ENCODE data around the gene KAT6B.
A peak's percentile ranks its signal among the peaks of the same experiment; 100 is the strongest.

Gene KAT6B

DNA sequence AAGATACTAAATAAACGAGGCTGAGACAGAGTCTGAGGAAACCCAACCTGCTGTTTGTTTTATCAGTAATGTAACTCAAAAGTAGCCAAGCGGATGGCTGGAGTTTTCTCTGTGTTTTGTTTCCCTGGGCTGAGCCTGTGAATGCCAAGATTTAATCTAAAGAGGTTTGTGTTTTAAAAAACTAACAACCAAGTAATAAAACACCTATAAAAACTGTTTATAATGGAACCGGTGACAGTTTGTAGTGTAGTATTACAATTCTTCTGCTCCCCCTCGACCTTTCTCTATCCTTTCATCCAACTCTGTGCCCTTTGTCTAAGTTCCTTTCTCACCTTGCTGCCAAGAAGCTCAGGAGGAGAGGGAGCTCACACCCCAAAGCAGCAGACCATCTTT lies 2.6 kb upstream of the KAT6B start (continued):
- no peak for TF ChIP-seq ZIC2 (tag by site-specific recombination; IDR thresholded peaks at IDR 0.05)
- TF ChIP-seq, protein P1, sequence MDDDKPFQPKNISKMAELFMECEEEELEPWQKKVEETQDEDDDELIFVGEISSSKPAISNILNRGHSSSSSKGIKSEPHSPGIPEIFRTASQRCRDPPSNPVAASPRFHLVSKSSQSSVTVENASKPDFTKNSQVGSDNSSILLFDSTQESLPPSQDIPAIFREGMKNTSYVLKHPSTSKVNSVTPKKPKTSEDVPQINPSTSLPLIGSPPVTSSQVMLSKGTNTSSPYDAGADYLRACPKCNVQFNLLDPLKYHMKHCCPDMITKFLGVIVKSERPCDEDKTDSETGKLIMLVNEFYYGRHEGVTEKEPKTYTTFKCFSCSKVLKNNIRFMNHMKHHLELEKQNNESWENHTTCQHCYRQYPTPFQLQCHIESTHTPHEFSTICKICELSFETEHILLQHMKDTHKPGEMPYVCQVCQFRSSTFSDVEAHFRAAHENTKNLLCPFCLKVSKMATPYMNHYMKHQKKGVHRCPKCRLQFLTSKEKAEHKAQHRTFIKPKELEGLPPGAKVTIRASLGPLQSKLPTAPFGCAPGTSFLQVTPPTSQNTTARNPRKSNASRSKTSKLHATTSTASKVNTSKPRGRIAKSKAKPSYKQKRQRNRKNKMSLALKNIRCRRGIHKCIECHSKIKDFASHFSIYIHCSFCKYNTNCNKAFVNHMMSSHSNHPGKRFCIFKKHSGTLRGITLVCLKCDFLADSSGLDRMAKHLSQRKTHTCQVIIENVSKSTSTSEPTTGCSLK (tag by site-specific recombination; IDR thresholded peaks at IDR 0.05), result no peak
- TF ChIP-seq, protein P2, sequence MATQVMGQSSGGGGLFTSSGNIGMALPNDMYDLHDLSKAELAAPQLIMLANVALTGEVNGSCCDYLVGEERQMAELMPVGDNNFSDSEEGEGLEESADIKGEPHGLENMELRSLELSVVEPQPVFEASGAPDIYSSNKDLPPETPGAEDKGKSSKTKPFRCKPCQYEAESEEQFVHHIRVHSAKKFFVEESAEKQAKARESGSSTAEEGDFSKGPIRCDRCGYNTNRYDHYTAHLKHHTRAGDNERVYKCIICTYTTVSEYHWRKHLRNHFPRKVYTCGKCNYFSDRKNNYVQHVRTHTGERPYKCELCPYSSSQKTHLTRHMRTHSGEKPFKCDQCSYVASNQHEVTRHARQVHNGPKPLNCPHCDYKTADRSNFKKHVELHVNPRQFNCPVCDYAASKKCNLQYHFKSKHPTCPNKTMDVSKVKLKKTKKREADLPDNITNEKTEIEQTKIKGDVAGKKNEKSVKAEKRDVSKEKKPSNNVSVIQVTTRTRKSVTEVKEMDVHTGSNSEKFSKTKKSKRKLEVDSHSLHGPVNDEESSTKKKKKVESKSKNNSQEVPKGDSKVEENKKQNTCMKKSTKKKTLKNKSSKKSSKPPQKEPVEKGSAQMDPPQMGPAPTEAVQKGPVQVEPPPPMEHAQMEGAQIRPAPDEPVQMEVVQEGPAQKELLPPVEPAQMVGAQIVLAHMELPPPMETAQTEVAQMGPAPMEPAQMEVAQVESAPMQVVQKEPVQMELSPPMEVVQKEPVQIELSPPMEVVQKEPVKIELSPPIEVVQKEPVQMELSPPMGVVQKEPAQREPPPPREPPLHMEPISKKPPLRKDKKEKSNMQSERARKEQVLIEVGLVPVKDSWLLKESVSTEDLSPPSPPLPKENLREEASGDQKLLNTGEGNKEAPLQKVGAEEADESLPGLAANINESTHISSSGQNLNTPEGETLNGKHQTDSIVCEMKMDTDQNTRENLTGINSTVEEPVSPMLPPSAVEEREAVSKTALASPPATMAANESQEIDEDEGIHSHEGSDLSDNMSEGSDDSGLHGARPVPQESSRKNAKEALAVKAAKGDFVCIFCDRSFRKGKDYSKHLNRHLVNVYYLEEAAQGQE (tag by site-specific recombination; IDR thresholded peaks at IDR 0.05), result no peak
- TF ChIP-seq SALL2 (tag by site-specific recombination; IDR thresholded peaks at IDR 0.05; ENCODE audit: borderline replicate concordance), result no peak
- TF ChIP-seq ZNF133 (tag by site-specific recombination; IDR thresholded peaks at IDR 0.05), result no peak
- TF ChIP-seq MZF1 (tag by site-specific recombination; IDR thresholded peaks at IDR 0.05; ENCODE audit: borderline replicate concordance), result peak; percentile 85
- TF ChIP-seq FEZF1 (tag by site-specific recombination; IDR thresholded peaks at IDR 0.05), result peak; percentile 93
- peak; percentile 79; the same call in 1 of the 2 replicates for TF ChIP-seq BCL11A (tag by site-specific recombination; IDR thresholded peaks at IDR 0.05; ENCODE audit: low read depth)
- no peak for TF ChIP-seq ZNF830 (tag by site-specific recombination; IDR thresholded peaks at IDR 0.05; ENCODE audit: low read depth)
- TF ChIP-seq KLF10 (tag by site-specific recombination; IDR thresholded peaks at IDR 0.05), result peak; percentile 52; the same call in 1 of the 2 replicates
- TF ChIP-seq, protein P3, sequence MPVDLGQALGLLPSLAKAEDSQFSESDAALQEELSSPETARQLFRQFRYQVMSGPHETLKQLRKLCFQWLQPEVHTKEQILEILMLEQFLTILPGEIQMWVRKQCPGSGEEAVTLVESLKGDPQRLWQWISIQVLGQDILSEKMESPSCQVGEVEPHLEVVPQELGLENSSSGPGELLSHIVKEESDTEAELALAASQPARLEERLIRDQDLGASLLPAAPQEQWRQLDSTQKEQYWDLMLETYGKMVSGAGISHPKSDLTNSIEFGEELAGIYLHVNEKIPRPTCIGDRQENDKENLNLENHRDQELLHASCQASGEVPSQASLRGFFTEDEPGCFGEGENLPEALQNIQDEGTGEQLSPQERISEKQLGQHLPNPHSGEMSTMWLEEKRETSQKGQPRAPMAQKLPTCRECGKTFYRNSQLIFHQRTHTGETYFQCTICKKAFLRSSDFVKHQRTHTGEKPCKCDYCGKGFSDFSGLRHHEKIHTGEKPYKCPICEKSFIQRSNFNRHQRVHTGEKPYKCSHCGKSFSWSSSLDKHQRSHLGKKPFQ (tag by site-specific recombination; IDR thresholded peaks at IDR 0.05), result peak; percentile 87; the same call in 1 of the 2 replicates
- no peak for TF ChIP-seq ZNF10 (tag by site-specific recombination; IDR thresholded peaks at IDR 0.05)
- TF ChIP-seq, protein P4, sequence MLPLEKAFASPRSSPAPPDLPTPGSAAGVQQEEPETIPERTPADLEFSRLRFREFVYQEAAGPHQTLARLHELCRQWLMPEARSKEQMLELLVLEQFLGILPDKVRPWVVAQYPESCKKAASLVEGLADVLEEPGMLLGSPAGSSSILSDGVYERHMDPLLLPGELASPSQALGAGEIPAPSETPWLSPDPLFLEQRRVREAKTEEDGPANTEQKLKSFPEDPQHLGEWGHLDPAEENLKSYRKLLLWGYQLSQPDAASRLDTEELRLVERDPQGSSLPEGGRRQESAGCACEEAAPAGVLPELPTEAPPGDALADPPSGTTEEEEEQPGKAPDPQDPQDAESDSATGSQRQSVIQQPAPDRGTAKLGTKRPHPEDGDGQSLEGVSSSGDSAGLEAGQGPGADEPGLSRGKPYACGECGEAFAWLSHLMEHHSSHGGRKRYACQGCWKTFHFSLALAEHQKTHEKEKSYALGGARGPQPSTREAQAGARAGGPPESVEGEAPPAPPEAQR (tag by site-specific recombination; IDR thresholded peaks at IDR 0.05), result no peak
- TF ChIP-seq, protein P5, sequence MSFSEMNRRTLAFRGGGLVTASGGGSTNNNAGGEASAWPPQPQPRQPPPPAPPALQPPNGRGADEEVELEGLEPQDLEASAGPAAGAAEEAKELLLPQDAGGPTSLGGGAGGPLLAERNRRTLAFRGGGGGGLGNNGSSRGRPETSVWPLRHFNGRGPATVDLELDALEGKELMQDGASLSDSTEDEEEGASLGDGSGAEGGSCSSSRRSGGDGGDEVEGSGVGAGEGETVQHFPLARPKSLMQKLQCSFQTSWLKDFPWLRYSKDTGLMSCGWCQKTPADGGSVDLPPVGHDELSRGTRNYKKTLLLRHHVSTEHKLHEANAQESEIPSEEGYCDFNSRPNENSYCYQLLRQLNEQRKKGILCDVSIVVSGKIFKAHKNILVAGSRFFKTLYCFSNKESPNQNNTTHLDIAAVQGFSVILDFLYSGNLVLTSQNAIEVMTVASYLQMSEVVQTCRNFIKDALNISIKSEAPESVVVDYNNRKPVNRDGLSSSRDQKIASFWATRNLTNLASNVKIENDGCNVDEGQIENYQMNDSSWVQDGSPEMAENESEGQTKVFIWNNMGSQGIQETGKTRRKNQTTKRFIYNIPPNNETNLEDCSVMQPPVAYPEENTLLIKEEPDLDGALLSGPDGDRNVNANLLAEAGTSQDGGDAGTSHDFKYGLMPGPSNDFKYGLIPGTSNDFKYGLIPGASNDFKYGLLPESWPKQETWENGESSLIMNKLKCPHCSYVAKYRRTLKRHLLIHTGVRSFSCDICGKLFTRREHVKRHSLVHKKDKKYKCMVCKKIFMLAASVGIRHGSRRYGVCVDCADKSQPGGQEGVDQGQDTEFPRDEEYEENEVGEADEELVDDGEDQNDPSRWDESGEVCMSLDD (tag by site-specific recombination; IDR thresholded peaks at IDR 0.05), result no peak
- TF ChIP-seq ZNF292 (tag by site-specific recombination; IDR thresholded peaks at IDR 0.05; ENCODE audit: borderline replicate concordance, low read depth), result no peak
- TF ChIP-seq ZNF707 (tag by site-specific recombination; IDR thresholded peaks at IDR 0.05), result no peak
- TF ChIP-seq, protein P6, sequence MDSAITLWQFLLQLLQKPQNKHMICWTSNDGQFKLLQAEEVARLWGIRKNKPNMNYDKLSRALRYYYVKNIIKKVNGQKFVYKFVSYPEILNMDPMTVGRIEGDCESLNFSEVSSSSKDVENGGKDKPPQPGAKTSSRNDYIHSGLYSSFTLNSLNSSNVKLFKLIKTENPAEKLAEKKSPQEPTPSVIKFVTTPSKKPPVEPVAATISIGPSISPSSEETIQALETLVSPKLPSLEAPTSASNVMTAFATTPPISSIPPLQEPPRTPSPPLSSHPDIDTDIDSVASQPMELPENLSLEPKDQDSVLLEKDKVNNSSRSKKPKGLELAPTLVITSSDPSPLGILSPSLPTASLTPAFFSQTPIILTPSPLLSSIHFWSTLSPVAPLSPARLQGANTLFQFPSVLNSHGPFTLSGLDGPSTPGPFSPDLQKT (IDR thresholded peaks at IDR 0.05; ENCODE audit: borderline replicate concordance, low read depth, low read length), result no peak
- no peak for TF ChIP-seq KLF9 (tag by site-specific recombination; IDR thresholded peaks at IDR 0.05; ENCODE audit: low read depth)
- no peak for TF ChIP-seq ZNF138 (tag by site-specific recombination; IDR thresholded peaks at IDR 0.05; ENCODE audit: borderline replicate concordance)
- TF ChIP-seq ZNF501 (tag by site-specific recombination; IDR thresholded peaks at IDR 0.05), result no peak
- TF ChIP-seq YY1 (tag by site-specific recombination; IDR thresholded peaks at IDR 0.05), result no peak
- no peak for TF ChIP-seq ZNF266 (tag by site-specific recombination; IDR thresholded peaks at IDR 0.05; ENCODE audit: low read depth)
- no peak for TF ChIP-seq ZNF433 (tag by site-specific recombination; IDR thresholded peaks at IDR 0.05; ENCODE audit: low read depth)
- TF ChIP-seq SETDB1 (IDR thresholded peaks at IDR 0.05; ENCODE audit: insufficient read length, low read length), result no peak
- TF ChIP-seq TRIM28 (IDR thresholded peaks at IDR 0.05; ENCODE audit: borderline replicate concordance, low read length), result peak; percentile 11; the same call in 1 of the 2 replicates
- no peak for TF ChIP-seq ZNF311 (tag by site-specific recombination; IDR thresholded peaks at IDR 0.05; ENCODE audit: borderline replicate concordance)

Data from HEK293 (cell line).